Urinary bladder (tissue), 4 donors: ENCODE measurements around the gene ROS1. TPM values are rescaled to one million over a fixed set of nuclear protein-coding genes. Genes with fewer than 3 reads are reported as not detected.

Source experiments
- DNase-seq: peaks from one replicate; pipeline ENCODE4 v3.0.0-alpha.2; 2015; ENCODE audit errors: extremely low spot score
- H3K27ac ChIP-seq: one replicate; pipeline ENCODE4 v1.5.1; 2013; ENCODE audit warnings: low read depth, mild to moderate bottlenecking, moderate library complexity
- H3K36me3 ChIP-seq: one replicate; pipeline ENCODE4 v1.6.1; 2013; ENCODE audit warnings: mild to moderate bottlenecking, moderate library complexity; ENCODE audit not compliant: insufficient read depth
- H3K4me1 ChIP-seq: one replicate; pipeline ENCODE4 v1.6.1; 2013; ENCODE audit warnings: mild to moderate bottlenecking, moderate library complexity; ENCODE audit not compliant: insufficient read depth
- H3K4me3 ChIP-seq: one replicate; pipeline ENCODE4 v1.5.1; 2013; ENCODE audit warnings: low read depth, low read length
- WGBS: extraction: QIAGEN DNeasy Blood & Tissue Kit; methylation state at CpG from one replicate; pipeline ENCODE4 v1.1.7; 2013; 5-methylcytosine and 5-hydroxymethylcytosine counted together
- polyA plus RNA-seq: library from polyadenylated mRNA; stranded (reverse); fragments of 200-250 nt; gene quantifications from one replicate; pipeline ENCODE4 v1.2.3, GENCODE V29; 2013
- total RNA-seq: library from RNA; depleted of rRNA; stranded (reverse); fragments of >200 nt; gene quantifications from one replicate; pipeline ENCODE4 v1.2.3, GENCODE V29; 2014
- donor health status: healthy with polysubstance abuse.
- donor health status: healthy.

ROS1 gene
- total and polyA plus RNA-seq, 2 donors: not detected

GRCh38 chr6:117309069-117309468 lies 116.7 kb downstream of the ROS1 start:
- WGBS: 72% methylated on average over 3 of the region's 3 CpGs
- DNase-seq: no peak
- no peak overlapping the region for H3K27ac ChIP-seq

GRCh38 chr6:117307655-117308054 lies 118.1 kb downstream of the ROS1 start:
- 89% methylated on average over 3 of the region's 3 CpGs for WGBS
- no peak for DNase-seq
- Histone ChIP-seq H3K4me3 (no peak overlapping the region), H3K27ac (no peak overlapping the region), H3K4me1 (no peaks in the 10 kb centered on the region), H3K36me3 (no peaks in the 10 kb centered on the region)

More at GRCh38 chr6:117309069-117309468, 116.7 kb downstream of the ROS1 start:
- H3K4me3 ChIP-seq: no peak overlapping the region
- H3K4me1 ChIP-seq: no peaks in the 10 kb centered on the region
- no peaks in the 10 kb centered on the region for H3K36me3 ChIP-seq

- Histone ChIP-seq H3K36me3 (no peaks in the 10 kb centered on the region), H3K4me1 (no peaks in the 10 kb centered on the region), H3K4me3 (no peak overlapping the region), H3K27ac (no peak overlapping the region)
- WGBS: 62% methylated on average over 3 of the region's 3 CpGs
- DNase-seq: no peak
Observed at GRCh38 chr6:117306227-117306790, 119.4 kb downstream of the ROS1 start.

GRCh38 chr6:117304446-117304845 lies 121.3 kb downstream of the ROS1 start:
- Histone ChIP-seq H3K27ac (no peak overlapping the region), H3K4me1 (no peaks in the 10 kb centered on the region), H3K36me3 (no peaks in the 10 kb centered on the region), H3K4me3 (no peak overlapping the region)
- DNase-seq: no peak
- 90% methylated on average over 2 of the region's 2 CpGs for WGBS

- no peaks in the 10 kb centered on the region for H3K36me3 ChIP-seq
- H3K4me3 ChIP-seq: no peak overlapping the region
- H3K27ac ChIP-seq: no peak overlapping the region
- no peaks in the 10 kb centered on the region for H3K4me1 ChIP-seq
- 57% methylated on average over 3 of the region's 3 CpGs for WGBS
- DNase-seq: no peak
Observed at GRCh38 chr6:117303323-117303722, 122.4 kb downstream of the ROS1 start.

GRCh38 chr6:117298941-117299340 lies 126.8 kb downstream of the ROS1 start:
- no peak for DNase-seq
- WGBS: 90% methylated on average over 3 of the region's 3 CpGs
- Histone ChIP-seq H3K36me3 (no peaks in the 10 kb centered on the region), H3K4me1 (no peaks in the 10 kb centered on the region), H3K4me3 (no peak overlapping the region), H3K27ac (no peak overlapping the region)

- no peak for DNase-seq
- Histone ChIP-seq H3K4me3 (no peak overlapping the region), H3K4me1 (no peaks in the 10 kb centered on the region), H3K27ac (no peak overlapping the region), H3K36me3 (no peaks in the 10 kb centered on the region)
- WGBS: 19% methylated on average over 3 of the region's 3 CpGs
Observed at GRCh38 chr6:117290173-117290846, 135.4 kb downstream of the ROS1 start.

GRCh38 chr6:117288083-117288715 lies 137.5 kb downstream of the ROS1 start:
- DNase-seq: no peak

GRCh38 chr6:117280922-117281321 lies 144.8 kb downstream of the ROS1 start:
- H3K36me3 ChIP-seq: no peaks in the 10 kb centered on the region
- H3K4me3 ChIP-seq: no peak overlapping the region
- no peak for DNase-seq
- 68% methylated on average over 3 of the region's 3 CpGs for WGBS
- H3K27ac ChIP-seq: no peak overlapping the region
- H3K4me1 ChIP-seq: no peaks in the 10 kb centered on the region

More at GRCh38 chr6:117288083-117288715, 137.5 kb downstream of the ROS1 start:
- H3K27ac ChIP-seq: no peak overlapping the region
- no peak overlapping the region for H3K4me3 ChIP-seq
- H3K36me3 ChIP-seq: no peaks in the 10 kb centered on the region
- H3K4me1 ChIP-seq: no peaks in the 10 kb centered on the region
- 55% methylated on average over 3 of the region's 3 CpGs for WGBS

GRCh38 chr6:117276778-117277316 lies 148.9 kb downstream of the ROS1 start:
- no peaks in the 10 kb centered on the region for H3K4me1 ChIP-seq
- no peak overlapping the region for H3K4me3 ChIP-seq
- H3K36me3 ChIP-seq: no peaks in the 10 kb centered on the region
- H3K27ac ChIP-seq: no peak overlapping the region
- DNase-seq: no peak
- WGBS: 79% methylated on average over 10 of the region's 10 CpGs

GRCh38 chr6:117275711-117276110 lies 150.0 kb downstream of the ROS1 start:
- WGBS: 60% methylated on average over 5 of the region's 5 CpGs
- no peak for DNase-seq
- no peak overlapping the region for H3K27ac ChIP-seq

GRCh38 chr6:117275205-117275604 lies 150.5 kb downstream of the ROS1 start:
- Histone ChIP-seq H3K4me1 (peaks cover 2% of the 10 kb centered on the region), H3K27ac (no peak overlapping the region), H3K36me3 (no peaks in the 10 kb centered on the region), H3K4me3 (no peak overlapping the region)
- whole genome bisulfite sequencing: 83% methylated on average over 9 of the region's 9 CpGs
- DNase-seq: no peak

More at GRCh38 chr6:117275711-117276110, 150.0 kb downstream of the ROS1 start:
- Histone ChIP-seq H3K36me3 (no peaks in the 10 kb centered on the region), H3K4me3 (no peak overlapping the region), H3K4me1 (peaks cover 2% of the 10 kb centered on the region)

- Histone ChIP-seq H3K4me1 (peaks cover 2% of the 10 kb centered on the region), H3K36me3 (no peaks in the 10 kb centered on the region), H3K27ac (no peak overlapping the region), H3K4me3 (no peak overlapping the region)
- DNase-seq: no peak
- WGBS: 32% methylated on average over 1 of the region's 1 CpG
Observed at GRCh38 chr6:117272891-117273290, 152.9 kb downstream of the ROS1 start.
